Kidney (tissue), 14 donors: Measurements from ENCODE around the gene PIRT. TPM values are rescaled to one million over a fixed set of nuclear protein-coding genes. Genes with fewer than 3 reads are reported as not detected.

Experiments
- DNase-seq, 5 donors: peaks; one replicate each; pipeline ENCODE4 v3.0.0-alpha.2; 2013 to 2020
- FAIRE-seq: peaks from 2 replicates; lab custom pipeline; 2012; peaks lifted over from hg19 to GRCh38; lab: Jason Lieb, UNC
- H3K27ac ChIP-seq, 2 donors: one replicate each; pipeline ENCODE4 v1.7.0; 2013; ENCODE audit warnings: low read depth in 2 of 2, low read length in 2 of 2, inconsistent platforms in 1 of 2
- H3K27me3 ChIP-seq: one replicate; pipeline ENCODE4 v1.7.1; 2013; ENCODE audit warnings: low read length, inconsistent platforms; ENCODE audit not compliant: control insufficient read depth, insufficient read depth
- H3K36me3 ChIP-seq, 3 donors: one replicate each; pipeline versions ENCODE4 v1.7.0 to v1.7.1; 2013; ENCODE audit warnings: low read length in 3 of 3, control low read depth in 1 of 3, inconsistent platforms in 1 of 3; ENCODE audit not compliant: insufficient read depth in 3 of 3, control insufficient read depth in 2 of 3
- H3K4me1 ChIP-seq, 3 donors: one replicate each; pipeline versions ENCODE4 v1.7.0 to v1.7.1; 2013; ENCODE audit warnings: low read length in 3 of 3, inconsistent platforms in 1 of 3, low read depth in 1 of 3; ENCODE audit not compliant: control insufficient read depth in 2 of 3, insufficient read depth in 2 of 3
- H3K4me3 ChIP-seq, 3 donors: one replicate each; pipeline versions ENCODE4 v1.7.0 to v1.8.1; 2013; ENCODE audit warnings: low read length in 3 of 3, control low read depth in 1 of 3, inconsistent platforms in 1 of 3
- H3K9ac ChIP-seq, 3 donors: one replicate each; pipeline versions ENCODE4 v1.7.0 to v1.7.1; 2013; ENCODE audit warnings: low read length in 3 of 3, control low read depth in 1 of 3, inconsistent platforms in 1 of 3
- H3K9me3 ChIP-seq, 3 donors: one replicate each; pipeline versions ENCODE4 v1.7.0 to v1.7.1; 2013; ENCODE audit warnings: low read length in 3 of 3, control low read depth in 1 of 3, inconsistent platforms in 1 of 3; ENCODE audit not compliant: control insufficient read depth in 2 of 3, insufficient read depth in 1 of 3
- intact Hi-C: fragments of 100-400 bp; cut with DNase I; formaldehyde crosslinking; loops from one replicate; pipeline ENCODE4 v1.11.1; 2022
- polyA plus RNA-seq: library from polyadenylated mRNA; stranded (reverse); fragments of 350-450 nt; fragmentation: Illumina TruSeq; extraction: RNeasy Lipid Tissue Mini Kit (QIAGEN cat#74804); gene quantifications from one replicate; pipeline ENCODE4 v1.2.3, GENCODE V29; 2014; ENCODE audit warnings: low read depth, low replicate concordance; ENCODE audit not compliant: insufficient read depth
- total RNA-seq: library from RNA; stranded (reverse); fragmentation: NEBNext Ultra II Directional; extraction: Animal tissue kit (Norgen Biotek cat#: 25700); gene quantifications from one replicate; pipeline ENCODE4 v1.2.1, GENCODE V29; 2021
- TF ChIP-seq, protein P1 (sequence below): IDR thresholded peaks from 3 replicates; pipeline ENCODE4 v1.5.1; 2012; ENCODE audit warnings: mild to moderate bottlenecking, moderate library complexity, borderline replicate concordance; ENCODE audit not compliant: insufficient read depth; ENCODE audit errors: extremely low read depth
- donor health status: control.
- donor health status: control.
- donor health status: control.
- donor health status: control.
- donor health status: control.
- donor health status: DM: yes; HTN: yes; CAD: no.
- donor health status: Normal renal cell carcinoma (clear cell type).

PIRT gene
- total and polyA plus RNA-seq, 2 donors from 2014 or later, result not detected

DNA sequence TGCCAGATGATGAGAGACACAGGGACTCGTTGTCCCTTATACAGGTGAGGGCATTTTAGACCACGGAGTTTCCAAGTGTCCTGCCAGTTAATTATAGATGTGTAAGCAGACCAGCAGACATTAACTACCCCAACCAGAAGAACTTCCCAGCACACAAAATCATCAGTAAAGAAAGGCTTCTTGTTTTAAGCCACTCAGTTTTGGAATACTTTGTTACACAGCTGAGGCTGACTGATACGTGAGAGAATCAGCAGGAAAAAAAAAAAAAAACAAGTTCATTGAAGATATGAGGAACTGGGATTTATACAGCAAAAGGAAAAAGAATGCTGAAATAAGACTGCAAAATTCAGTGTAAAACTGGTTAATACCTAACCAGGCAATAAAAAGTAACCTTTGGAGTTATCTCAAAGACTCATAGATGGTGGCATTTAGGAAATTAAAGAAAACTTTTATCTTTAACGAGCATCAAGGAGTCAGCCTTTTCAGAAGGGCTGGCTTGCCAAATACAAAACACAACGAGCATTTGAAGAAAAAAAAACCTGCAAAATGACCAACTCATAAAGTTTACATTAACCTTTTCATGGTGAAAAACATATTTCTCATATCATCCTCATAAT is 62.0 kb downstream of the PIRT start:
- H3K36me3 ChIP-seq, result no peaks in the 10 kb centered on the region
- FAIRE-seq (peak; percentile 13), DNase-seq (no peak)
- H3K9ac ChIP-seq, result no peak overlapping the region
- TF ChIP-seq, protein P1, sequence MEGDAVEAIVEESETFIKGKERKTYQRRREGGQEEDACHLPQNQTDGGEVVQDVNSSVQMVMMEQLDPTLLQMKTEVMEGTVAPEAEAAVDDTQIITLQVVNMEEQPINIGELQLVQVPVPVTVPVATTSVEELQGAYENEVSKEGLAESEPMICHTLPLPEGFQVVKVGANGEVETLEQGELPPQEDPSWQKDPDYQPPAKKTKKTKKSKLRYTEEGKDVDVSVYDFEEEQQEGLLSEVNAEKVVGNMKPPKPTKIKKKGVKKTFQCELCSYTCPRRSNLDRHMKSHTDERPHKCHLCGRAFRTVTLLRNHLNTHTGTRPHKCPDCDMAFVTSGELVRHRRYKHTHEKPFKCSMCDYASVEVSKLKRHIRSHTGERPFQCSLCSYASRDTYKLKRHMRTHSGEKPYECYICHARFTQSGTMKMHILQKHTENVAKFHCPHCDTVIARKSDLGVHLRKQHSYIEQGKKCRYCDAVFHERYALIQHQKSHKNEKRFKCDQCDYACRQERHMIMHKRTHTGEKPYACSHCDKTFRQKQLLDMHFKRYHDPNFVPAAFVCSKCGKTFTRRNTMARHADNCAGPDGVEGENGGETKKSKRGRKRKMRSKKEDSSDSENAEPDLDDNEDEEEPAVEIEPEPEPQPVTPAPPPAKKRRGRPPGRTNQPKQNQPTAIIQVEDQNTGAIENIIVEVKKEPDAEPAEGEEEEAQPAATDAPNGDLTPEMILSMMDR, result no peak
- H3K4me3 ChIP-seq, result peak overlapping the region in 1 of 3 donors; percentile 14
- H3K9me3 ChIP-seq, result peaks cover 0 to 5% (median 0%) of the 10 kb centered on the region in 3 donors
- H3K27ac ChIP-seq, result no peak overlapping the region
- no peaks in the 10 kb centered on the region for H3K27me3 ChIP-seq
- intact Hi-C loops, result no loop called here
- H3K4me1 ChIP-seq, result no peaks in the 10 kb centered on the region

DNA sequence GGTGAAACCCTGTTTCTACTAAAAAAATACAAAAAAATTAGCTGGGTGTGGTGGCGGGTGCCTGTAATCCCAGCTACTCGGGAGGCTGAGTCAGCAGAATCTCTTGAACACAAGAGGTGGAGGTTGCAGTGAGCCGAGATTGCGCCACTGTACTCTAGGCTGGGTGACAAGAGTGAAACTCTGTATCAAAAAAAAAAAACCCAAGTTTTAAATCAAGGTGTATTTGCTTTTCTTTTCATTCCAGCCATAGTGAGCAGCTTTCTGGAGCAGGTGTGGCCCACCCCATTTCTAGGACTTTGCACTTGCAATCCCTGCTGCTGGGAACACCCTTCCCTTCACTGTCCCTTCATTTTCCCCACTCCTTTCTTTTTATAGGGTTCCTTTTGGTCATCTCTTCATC is 62.8 kb downstream of the PIRT start:
- TF ChIP-seq, protein P1, result no peak
- Histone ChIP-seq H3K9ac (no peak overlapping the region), H3K27me3 (no peaks in the 10 kb centered on the region), H3K36me3 (no peaks in the 10 kb centered on the region), H3K9me3 (peaks cover 0 to 5% (median 0%) of the 10 kb centered on the region in 3 donors), H3K27ac (no peak overlapping the region), H3K4me3 (no peak overlapping the region), H3K4me1 (no peaks in the 10 kb centered on the region)
- intact Hi-C loops, result no loop called here
- FAIRE-seq, result no peak
- DNase-seq, result no peak

DNA sequence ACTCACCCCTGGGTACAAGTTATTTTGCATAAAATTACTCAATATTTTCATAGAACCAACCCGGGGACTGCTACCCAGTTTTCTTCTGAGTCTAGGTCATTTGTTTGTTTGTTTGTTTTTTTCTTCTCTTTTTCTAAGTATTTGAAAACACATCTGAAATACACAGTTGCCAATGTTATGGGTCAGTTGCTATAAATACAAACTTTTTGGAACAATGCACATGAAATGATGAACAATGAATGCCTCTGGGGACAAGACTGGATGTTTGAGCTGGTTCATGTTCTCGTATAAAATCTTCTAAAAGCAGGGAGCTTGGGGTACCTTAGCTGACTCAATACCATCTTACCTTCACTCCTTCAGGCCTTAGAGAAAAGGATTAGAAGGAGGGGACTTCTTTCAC is 64.5 kb downstream of the PIRT start:
- intact Hi-C loops, result no loop called here

More for the DNA sequence above, 64.5 kb downstream of the PIRT start:
- TF ChIP-seq, protein P1, result no peak
- DNase-seq, result no peak
- Histone ChIP-seq H3K4me1 (no peaks in the 10 kb centered on the region), H3K27me3 (no peaks in the 10 kb centered on the region), H3K4me3 (no peak overlapping the region), H3K9ac (no peak overlapping the region), H3K9me3 (peaks cover 0 to 5% (median 0%) of the 10 kb centered on the region in 3 donors), H3K36me3 (no peaks in the 10 kb centered on the region), H3K27ac (no peak overlapping the region)
- FAIRE-seq, result no peak

Other genes starting within 250 kb of the PIRT start
- gene MYH3, start 180.8 kb downstream of the PIRT start, total RNA-seq, result 2.9 TPM
- 2.5 TPM for gene MYH3, start 180.8 kb downstream of the PIRT start, polyA plus RNA-seq
- 27.0 TPM for gene SCO1, start 140.6 kb downstream of the PIRT start, total RNA-seq
- 34.9 TPM for gene SCO1, start 140.6 kb downstream of the PIRT start, polyA plus RNA-seq
- gene ADPRM, start 140.5 kb downstream of the PIRT start, total RNA-seq, result 9.2 TPM
- gene ADPRM, start 140.5 kb downstream of the PIRT start, polyA plus RNA-seq, result 9.6 TPM
- gene TMEM220, start 108.1 kb downstream of the PIRT start, total RNA-seq, result 13.3 TPM
- 16.4 TPM for gene TMEM220, start 108.1 kb downstream of the PIRT start, polyA plus RNA-seq
- gene TMEM238L, start 34.0 kb downstream of the PIRT start, total RNA-seq, result 0.47 TPM
- 3.2 TPM for gene TMEM238L, start 34.0 kb downstream of the PIRT start, polyA plus RNA-seq